DND-41 (cell line): ENCODE data around the gene C17orf107.

Experiments
- CTCF ChIP-seq: IDR thresholded peaks from 2 replicates; pipeline ENCODE4 v1.5.1; 2012; ENCODE audit warnings: borderline replicate concordance, low read length, moderate library complexity, mild to moderate bottlenecking; ENCODE audit not compliant: poor library complexity, severe bottlenecking; ENCODE audit errors: extremely low read depth
- EZH2 ChIP-seq: IDR thresholded peaks from 3 replicates; pipeline ENCODE4 v1.6.1; 2012; ENCODE audit warnings: borderline replicate concordance, low read depth, mild to moderate bottlenecking, moderate library complexity, low read length, inconsistent platforms; ENCODE audit not compliant: severe bottlenecking

GRCh38 chr17:4921320-4921719 is 22.0 kb downstream of the C17orf107 start:
- no peak for TF ChIP-seq CTCF
- TF ChIP-seq EZH2: no peak
